GM19397 (cell line): Measurements from ENCODE around the gene ICE2.

ENCODE experiments used
- ATAC-seq: cut with Tn5 transposase; IDR thresholded peaks from one replicate; pipeline ENCODE4 v1.9.1; 2021; ENCODE audit warnings: mild to moderate bottlenecking, moderate library complexity; ENCODE audit not compliant: unreplicated experiment

Gene ICE2, protein sequence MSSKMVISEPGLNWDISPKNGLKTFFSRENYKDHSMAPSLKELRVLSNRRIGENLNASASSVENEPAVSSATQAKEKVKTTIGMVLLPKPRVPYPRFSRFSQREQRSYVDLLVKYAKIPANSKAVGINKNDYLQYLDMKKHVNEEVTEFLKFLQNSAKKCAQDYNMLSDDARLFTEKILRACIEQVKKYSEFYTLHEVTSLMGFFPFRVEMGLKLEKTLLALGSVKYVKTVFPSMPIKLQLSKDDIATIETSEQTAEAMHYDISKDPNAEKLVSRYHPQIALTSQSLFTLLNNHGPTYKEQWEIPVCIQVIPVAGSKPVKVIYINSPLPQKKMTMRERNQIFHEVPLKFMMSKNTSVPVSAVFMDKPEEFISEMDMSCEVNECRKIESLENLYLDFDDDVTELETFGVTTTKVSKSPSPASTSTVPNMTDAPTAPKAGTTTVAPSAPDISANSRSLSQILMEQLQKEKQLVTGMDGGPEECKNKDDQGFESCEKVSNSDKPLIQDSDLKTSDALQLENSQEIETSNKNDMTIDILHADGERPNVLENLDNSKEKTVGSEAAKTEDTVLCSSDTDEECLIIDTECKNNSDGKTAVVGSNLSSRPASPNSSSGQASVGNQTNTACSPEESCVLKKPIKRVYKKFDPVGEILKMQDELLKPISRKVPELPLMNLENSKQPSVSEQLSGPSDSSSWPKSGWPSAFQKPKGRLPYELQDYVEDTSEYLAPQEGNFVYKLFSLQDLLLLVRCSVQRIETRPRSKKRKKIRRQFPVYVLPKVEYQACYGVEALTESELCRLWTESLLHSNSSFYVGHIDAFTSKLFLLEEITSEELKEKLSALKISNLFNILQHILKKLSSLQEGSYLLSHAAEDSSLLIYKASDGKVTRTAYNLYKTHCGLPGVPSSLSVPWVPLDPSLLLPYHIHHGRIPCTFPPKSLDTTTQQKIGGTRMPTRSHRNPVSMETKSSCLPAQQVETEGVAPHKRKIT

DNA sequence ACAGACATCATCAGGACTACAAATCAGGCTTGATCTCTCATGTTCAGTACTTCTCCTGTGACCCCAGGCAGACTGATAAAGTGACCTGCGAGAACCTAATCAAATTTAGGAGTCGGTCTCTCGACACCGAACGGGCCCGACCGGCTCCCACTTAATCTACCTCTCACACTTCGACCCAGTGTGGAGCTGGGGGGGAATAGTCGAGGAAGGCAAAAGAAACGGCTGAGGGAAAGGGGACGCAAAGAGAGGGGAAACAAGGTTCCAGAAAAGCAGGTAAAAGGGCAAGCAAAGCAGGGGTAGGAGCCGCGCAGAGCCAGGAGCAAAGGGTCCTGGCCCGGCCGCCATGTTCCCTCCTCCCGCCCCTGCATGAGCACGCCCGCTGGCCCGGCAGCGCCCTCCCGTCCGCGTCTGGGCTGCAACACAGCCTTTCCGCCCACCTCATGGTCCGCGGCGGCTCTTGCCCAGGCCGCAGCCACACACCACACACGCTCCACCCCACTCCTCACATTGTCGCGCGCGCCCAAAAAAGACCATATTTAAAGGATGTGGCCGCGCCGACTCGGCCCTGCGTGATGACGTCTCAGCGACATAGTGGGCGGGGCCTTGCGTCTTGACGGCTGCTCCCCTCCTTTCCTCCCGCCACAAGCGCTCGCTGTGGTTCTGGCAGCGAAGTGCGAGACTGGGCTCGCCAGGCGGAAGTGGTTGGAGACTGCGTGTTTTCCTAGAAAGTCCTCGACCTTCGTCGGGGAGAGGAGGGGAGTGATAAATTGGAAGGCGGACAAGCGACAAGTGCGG, at the start of gene ICE2:
TSS of gene ICE2 (minus strand) at position 577 of the 795 bp plus-strand sequence. CDS start 1,165 bp downstream, outside the sequence.
- ATAC-seq: peak; percentile 91

DNA sequence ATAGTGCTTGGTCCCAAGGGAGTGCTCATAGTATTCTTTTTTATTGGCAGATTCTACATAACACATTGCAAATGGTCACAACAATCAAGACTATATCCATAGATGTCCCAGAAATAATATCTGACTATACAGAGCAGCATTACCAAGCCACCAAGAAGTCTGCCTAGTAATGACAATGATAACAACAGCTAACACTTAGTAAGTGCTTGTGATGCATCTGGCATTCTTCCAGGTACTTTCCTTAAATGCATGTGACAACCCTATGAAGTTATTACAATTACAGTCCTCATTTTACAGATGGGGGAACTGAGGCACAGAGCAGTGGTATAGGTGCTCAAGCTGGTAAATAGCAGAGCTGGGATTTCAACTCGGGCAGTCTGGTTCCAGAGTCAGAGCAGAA, 49.6 kb upstream of the ICE2 start:
- ATAC-seq: no peak

DNA sequence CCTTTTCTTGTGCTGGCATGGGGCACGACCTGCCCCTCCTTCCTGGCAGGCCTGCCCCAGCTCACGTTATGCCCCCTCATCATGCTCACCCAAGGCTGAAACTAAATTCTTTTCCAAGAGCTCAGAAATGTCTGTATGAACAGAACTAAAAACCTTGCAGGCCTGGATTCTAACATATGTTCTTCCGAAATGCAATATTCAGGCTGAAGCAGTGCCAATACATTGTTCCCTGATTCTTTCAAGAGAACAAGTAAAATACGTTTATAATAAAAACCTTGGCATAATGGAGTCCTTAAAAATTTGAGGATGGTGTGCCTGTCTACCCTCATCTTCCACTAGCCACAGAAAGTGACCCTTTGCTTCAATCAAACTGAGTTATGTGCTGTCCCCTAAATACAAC, 48.5 kb upstream of the ICE2 start:
- ATAC-seq: no peak

DNA sequence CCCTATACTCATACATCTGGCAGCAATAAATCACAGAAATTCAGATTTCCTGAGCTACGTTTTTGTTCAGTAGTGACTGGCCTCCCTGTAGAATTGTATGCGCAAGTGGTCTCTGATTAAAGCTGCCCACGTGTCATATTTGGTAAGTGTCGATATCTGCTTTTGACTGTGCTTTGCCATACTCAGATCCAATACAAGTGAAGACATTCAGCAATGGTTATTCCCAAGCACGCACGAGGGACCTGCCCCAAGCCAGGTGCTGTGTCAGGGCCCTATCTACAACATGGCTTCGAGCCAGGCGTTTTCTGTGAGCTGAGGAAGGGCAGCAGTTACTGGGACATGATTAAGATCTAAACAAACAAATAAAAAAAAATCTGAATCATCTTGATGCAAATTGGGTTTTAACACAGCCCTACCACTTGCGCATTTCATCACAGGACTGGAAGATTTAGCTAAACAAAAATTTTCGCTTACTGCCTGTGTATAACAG, 47.2 kb upstream of the ICE2 start:
- no peak for ATAC-seq

DNA sequence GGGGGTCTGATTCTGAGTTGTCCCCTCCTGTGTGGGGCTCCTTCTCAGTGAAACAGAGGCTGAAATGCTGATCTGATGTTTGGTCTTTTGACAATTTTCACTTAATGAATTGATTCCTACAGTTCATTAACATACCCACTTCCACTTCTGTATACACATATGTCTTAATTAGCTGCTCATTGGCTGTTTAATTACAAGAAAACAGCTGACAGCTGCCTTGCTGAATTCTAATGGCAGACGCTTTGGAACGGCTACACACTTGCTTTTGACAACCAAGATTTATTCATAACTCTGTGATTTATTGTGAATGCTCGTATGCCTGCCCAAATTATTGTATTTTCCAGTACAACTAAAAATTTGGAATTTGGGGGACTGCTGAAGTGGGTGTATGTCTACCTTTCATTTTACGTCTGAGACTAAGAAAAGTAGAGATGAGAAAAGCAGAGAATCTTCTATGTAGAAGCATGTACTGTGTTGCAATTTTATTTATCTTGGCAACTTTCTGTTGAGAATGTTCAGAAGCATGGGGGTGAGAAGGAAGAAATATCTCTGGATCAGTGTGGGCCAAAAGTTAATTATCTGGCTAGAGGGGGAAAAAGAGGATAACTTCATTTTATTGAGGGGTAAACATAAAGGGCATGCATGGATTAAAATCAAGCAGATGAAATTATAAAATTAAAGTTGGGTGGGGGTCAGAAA, 46.5 kb upstream of the ICE2 start:
- ATAC-seq: no peak

DNA sequence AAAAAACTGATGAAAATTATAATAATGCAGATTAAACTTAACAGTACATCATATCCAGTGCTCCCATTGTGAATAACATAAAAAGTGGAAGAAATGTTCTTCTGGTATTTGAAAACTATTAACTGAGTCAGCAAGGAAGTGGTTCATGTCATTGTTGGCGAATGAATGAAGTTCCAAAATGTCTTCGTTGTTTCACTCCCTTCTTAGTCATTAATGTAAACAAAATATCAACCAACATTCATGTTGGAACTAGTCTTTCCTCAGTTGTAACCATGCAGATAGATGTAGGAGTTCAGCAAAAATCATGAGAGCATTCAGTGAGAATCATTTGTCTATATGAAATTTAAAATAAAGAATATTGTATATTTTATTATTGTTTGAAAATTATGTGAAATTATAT, 44.1 kb upstream of the ICE2 start:
- ATAC-seq: no peak

DNA sequence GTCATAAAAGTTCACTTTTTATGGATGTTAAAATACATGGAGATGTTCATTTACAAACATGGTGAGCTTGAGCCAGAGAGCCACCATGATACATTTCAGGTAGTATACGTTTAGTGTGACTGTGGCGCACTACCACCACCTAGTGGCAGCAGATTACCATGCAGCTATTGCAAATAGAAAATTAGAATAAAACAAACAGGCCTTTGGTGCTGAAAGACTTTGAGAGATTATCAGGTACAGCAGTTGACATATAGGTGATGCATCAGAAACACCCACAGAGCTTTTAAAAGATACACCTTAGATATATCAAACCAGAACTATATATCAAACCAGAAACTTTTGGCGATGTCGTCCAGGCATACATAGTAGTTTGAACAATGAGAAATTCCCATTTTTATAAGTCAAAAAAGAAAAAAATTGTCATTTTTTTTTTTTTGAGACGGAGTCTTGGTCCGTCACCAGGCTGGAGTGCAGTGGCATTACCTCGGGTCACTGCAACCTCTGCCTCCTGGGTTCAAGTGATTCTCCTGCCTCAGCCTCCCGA, 42.0 kb upstream of the ICE2 start:
- peak; percentile 57 for ATAC-seq

DNA sequence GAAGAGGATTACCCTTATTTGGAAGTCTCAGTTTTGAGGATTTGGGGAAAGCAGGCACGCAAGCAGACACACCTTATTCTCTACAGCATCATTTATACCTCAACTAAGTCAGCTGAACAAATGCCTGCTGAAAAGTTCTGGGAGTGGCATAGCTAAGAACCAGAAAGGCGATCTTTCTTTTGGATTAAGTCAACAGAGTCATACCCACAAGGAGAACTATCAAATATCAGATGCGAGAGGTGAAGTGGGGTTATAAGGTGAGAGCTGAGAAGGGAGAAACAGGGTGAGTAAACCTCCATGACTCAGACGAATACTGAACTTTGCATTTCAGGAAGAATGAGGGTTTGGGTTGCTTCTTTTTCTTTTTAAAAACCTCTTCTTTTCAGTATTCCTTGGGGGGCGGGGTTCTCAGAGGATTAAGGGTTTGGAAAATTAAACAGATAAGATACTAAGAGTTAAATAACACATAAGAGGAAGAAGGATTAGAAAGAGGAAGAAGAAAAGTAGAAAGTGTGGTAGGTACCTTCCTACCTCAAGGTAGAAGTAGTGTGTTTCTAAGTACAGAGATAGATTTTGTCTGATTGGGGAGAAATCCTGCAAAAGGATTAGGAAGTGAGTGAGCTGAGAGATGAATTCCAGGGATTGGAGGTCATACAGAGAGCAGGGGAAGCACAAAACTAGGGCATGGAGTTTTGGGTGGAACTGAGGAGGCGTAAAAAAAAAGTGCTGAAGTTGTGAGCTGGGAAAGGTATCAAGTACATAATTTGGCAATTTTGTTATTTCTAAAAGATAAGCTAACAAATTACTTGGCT, 41.3 kb upstream of the ICE2 start:
- ATAC-seq: no peak

DNA sequence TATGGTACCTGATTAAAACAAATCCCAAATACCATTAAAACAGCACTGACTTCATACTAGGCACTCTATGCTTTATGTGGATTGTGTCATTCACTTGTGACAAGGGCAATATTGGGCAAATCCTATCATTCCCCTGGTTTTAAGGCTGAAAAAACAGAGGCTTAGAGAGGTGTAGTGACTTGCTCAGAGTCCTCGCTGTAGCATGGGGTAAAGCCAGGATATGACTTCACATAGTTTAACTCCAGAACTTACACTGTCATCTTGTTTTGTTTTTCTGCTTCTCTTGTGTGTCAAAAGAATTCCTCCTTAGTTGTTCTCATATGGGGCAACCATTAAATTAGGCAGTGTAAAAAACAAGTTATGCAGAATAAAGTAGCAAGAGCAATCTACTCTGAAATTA, 40.3 kb upstream of the ICE2 start:
- ATAC-seq: no peak

DNA sequence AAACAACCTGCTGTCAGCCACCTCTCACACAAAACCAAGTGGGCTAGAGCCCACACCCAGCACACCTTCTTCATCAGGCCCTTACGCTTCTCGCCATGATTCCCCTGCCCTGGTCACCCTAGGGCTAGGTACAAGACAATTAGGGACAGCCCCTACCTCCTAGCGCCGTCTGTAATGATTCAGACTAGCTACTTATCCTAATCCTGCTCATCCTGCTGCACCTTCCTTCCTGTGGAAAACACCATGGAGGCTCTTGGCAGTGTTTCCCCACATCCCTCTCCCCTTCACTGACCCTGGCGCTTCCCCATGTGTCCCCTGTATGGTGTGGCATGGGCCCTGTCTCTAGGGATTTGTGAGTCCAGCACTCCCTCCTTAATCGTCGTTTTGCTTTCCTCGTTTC, 39.6 kb upstream of the ICE2 start:
- ATAC-seq: no peak

DNA sequence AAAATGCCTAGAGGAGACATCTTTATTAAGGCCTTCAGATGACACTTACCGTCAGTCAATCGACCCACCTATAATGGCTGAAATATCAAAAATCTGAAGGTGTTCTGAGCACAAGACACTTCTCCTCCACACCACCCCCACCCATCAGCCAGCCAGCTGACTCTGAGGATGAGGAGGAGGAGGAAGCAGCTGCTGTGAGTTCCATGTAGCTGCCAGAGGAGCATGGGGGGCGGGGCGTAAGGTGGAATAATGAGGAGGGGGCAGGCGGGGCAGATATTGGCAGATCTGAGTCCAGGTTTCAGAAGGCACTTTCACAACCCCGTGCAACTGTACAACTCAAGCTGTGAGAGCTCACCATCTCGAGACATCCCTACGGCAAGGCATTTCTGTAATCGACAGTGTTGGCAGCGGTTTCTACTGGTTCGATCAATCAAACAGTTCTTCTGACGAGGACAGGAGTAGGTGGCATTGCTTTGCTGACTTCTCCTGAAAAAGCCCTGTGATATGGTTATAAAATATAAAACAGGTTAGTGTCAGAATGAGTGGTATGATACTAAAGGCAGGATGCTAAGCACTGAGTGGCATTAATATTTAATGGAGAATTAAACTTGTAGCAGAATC, 35.4 kb upstream of the ICE2 start:
- ATAC-seq: no peak

DNA sequence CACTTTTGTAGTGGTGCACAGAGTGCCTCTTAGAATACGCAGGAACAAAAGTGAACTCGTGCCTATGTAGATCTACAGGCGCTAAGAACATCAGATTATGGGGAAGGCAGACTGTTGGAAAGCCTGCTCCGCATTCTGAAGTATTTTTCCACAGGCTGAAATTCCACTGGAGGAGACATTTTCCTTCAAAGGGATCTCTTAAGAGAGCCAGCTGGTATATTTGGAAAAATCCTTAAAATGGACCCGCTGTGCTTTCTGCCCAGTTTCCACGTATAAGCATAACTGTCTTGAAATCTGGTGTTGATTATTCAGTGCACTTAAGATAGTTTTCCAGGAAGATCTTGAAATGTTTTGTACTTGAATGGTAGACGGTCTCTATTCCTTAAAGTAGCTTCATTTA, 34.7 kb upstream of the ICE2 start:
- ATAC-seq: no peak

DNA sequence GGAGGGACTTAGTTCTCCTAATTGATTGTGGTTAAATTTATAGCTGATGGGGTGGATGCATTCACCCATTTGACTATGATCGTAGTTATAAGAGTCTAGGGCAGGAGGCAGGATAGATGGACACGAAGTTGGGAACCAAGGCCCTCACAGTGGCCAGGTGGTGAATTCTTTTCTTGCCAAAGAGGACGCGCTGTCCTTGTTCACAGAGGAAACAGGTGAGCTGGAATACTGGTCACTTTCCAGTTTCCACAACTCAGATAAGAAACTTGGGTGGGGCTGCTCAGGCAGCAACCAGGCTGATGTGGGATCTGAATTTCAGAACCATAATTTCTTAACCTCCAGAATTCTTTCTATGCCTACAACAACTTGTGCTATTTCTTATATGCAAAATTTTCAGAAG, 34.0 kb upstream of the ICE2 start:
- no peak for ATAC-seq

DNA sequence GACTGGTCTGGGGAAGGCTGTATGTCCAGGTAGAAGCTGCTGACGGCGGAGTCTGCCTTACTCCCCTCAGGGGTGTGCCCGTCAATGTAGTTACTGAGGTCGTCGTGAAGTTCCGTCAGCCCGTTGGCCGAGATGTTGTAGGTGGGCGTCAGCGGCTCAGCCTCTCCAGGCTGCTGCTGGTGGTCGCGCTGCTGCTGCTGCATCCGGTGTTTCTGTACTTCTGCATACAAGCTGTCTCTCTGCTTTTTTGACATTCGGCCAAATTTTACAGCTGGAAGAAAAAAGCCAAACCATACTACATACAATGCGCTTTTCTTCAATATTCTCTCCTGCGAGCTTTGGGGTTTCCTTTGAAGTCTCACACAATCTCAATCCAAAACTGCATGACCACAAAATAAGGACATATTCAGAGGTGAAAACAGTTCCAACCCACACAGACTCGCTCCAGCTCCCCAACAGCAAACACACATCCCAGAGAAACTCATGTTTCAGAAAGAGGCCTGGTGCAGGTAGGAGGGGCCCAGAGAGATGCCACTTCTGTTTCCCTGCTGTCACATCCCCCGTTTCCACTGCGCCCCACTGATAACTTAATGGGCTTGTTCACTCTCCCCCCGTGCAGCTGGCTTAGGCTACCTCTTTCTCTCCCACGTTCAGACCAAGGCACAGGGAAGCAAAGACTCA, 32.5 kb upstream of the ICE2 start:
- no peak for ATAC-seq

DNA sequence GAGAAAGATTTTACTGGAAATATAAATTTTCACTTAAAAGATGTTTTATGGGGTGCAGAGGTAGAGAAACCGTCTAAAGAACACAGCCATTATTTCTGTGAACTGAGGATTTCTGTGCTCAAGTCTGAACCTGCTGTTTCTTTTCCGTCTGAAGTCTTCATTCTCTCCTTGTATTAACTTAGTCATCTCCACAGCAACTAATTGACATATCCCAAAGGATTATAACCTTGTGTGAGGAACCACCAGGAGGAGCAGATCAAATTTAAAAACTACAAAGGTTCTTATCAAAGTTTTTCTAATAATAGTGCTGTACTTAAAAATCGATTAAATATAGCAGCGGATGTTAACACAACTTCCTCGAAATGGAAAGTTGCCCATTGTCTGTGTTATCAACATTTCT, 31.1 kb upstream of the ICE2 start:
- ATAC-seq: no peak

DNA sequence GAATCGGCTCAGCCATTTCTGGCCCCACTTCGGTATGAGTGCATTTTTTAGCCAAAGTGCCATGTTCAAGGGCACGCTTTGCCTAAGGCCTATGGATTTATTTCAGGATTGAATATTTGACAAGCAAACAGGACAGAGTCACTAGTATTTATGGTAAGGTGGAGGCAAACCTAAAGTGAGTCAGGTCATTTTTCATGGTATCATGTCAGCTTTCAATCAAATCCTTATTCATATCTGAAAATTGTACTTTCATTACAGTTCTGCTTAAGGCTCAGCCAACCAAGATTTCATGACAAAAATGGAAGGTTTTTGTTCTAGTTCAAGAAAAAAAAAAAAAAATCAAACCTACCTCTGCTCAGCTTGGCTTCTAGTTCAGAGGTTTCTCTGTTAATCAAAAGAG, 30.5 kb upstream of the ICE2 start:
- ATAC-seq: no peak

DNA sequence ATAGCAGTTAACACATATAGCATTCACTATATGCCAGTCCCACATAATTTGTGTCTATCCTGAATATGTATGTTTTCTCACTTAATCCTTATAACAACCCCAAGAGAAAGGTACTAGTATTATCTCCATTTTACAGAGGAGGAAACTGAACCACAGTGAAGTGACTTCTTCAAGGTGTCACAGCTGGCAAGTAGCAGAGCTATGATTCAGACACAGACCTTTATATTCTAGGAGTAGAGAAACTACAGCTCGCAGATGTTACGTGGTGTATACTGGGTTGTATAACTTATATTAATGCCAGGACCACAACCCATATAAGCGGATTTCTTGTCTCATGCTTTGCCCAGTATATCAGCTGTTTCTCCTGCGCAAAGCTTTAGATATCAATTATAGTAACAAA, 29.5 kb upstream of the ICE2 start:
- no peak for ATAC-seq
